Colonic mucosa (tissue), 4 donors: Measurements from ENCODE around the gene SHISA9. TPM values are rescaled to one million over a fixed set of nuclear protein-coding genes. Genes with fewer than 3 reads are reported as not detected.

ENCODE experiments used
- DNase-seq: peaks from one replicate; pipeline ENCODE4 v3.0.0-alpha.2; 2020
- H3K27ac ChIP-seq: fragments of 200-600 bp; one replicate; pipeline ENCODE4 v1.8.0; 2021
- H3K27me3 ChIP-seq: fragments of 200-600 bp; one replicate; pipeline ENCODE4 v1.8.0; 2021
- H3K36me3 ChIP-seq: fragments of 200-600 bp; one replicate; pipeline ENCODE4 v1.8.0; 2021
- H3K4me1 ChIP-seq: fragments of 200-600 bp; one replicate; pipeline ENCODE4 v1.8.0; 2021; ENCODE audit warnings: mild to moderate bottlenecking
- H3K4me3 ChIP-seq: fragments of 200-600 bp; one replicate; pipeline ENCODE4 v1.8.0; 2021
- H3K9ac ChIP-seq, 2 donors: one replicate each; pipeline ENCODE4 v1.7.0; 2013; ENCODE audit warnings: control low read depth in 2 of 2, low read depth in 2 of 2, low read length in 2 of 2
- H3K9me3 ChIP-seq: fragments of 200-600 bp; one replicate; pipeline ENCODE4 v1.8.0; 2021
- intact Hi-C: fragments of 100-400 bp; cut with DNase I; formaldehyde crosslinking; loops from one replicate; pipeline ENCODE4 v1.14.1; 2022
- total RNA-seq, 2 donors: library from RNA; stranded (reverse); fragmentation: NEBNext Ultra II Directional in 1 of 2; extraction: Animal tissue kit (Norgen Biotek cat#: 25700) in 1 of 2; gene quantifications; one replicate each; pipeline ENCODE4 v1.2.1, GENCODE V29; 2021
- TF ChIP-seq, protein P1 (sequence below): fragments of 200-600 bp; IDR thresholded peaks from one replicate; pipeline ENCODE4 v1.8.0; 2022; ENCODE audit warnings: antibody characterized with exemption, mild to moderate bottlenecking
- donor health status: healthy.
- donor health status: DM: no; HTN: no; CAD: no.
- donor health status: DM: no; HTN: no; CAD: no.

Gene SHISA9
- total RNA-seq, 2 donors from 2014 or later: 0.74 to 1.3 TPM

GRCh38 chr16:13118091-13118490 is 216.7 kb downstream of the SHISA9 start:
- intact Hi-C loops: no loop called here
- Histone ChIP-seq H3K4me3 (no peak overlapping the region), H3K4me1 (no peaks in the 10 kb centered on the region), H3K9me3 (no peaks in the 10 kb centered on the region), H3K36me3 (no peaks in the 10 kb centered on the region), H3K27me3 (no peaks in the 10 kb centered on the region), H3K9ac (no peak overlapping the region), H3K27ac (no peak overlapping the region)
- no peak for DNase-seq
- TF ChIP-seq, protein P1, sequence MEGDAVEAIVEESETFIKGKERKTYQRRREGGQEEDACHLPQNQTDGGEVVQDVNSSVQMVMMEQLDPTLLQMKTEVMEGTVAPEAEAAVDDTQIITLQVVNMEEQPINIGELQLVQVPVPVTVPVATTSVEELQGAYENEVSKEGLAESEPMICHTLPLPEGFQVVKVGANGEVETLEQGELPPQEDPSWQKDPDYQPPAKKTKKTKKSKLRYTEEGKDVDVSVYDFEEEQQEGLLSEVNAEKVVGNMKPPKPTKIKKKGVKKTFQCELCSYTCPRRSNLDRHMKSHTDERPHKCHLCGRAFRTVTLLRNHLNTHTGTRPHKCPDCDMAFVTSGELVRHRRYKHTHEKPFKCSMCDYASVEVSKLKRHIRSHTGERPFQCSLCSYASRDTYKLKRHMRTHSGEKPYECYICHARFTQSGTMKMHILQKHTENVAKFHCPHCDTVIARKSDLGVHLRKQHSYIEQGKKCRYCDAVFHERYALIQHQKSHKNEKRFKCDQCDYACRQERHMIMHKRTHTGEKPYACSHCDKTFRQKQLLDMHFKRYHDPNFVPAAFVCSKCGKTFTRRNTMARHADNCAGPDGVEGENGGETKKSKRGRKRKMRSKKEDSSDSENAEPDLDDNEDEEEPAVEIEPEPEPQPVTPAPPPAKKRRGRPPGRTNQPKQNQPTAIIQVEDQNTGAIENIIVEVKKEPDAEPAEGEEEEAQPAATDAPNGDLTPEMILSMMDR: no peak

- Histone ChIP-seq H3K27ac (no peak overlapping the region), H3K4me1 (no peaks in the 10 kb centered on the region), H3K9ac (no peak overlapping the region), H3K9me3 (no peaks in the 10 kb centered on the region), H3K36me3 (no peaks in the 10 kb centered on the region), H3K4me3 (no peak overlapping the region), H3K27me3 (no peaks in the 10 kb centered on the region)
- DNase-seq: no peak
- intact Hi-C loops: no loop called here
- TF ChIP-seq, protein P1: no peak
Observed at GRCh38 chr16:13120091-13120490, 218.7 kb downstream of the SHISA9 start.

GRCh38 chr16:13120557-13120956 is 219.2 kb downstream of the SHISA9 start:
- DNase-seq: no peak
- Histone ChIP-seq H3K9ac (no peak overlapping the region), H3K27me3 (no peaks in the 10 kb centered on the region), H3K4me3 (no peak overlapping the region), H3K27ac (no peak overlapping the region), H3K4me1 (no peaks in the 10 kb centered on the region), H3K36me3 (no peaks in the 10 kb centered on the region), H3K9me3 (no peaks in the 10 kb centered on the region)
- TF ChIP-seq, protein P1: no peak
- intact Hi-C loops: no loop called here

DNA sequence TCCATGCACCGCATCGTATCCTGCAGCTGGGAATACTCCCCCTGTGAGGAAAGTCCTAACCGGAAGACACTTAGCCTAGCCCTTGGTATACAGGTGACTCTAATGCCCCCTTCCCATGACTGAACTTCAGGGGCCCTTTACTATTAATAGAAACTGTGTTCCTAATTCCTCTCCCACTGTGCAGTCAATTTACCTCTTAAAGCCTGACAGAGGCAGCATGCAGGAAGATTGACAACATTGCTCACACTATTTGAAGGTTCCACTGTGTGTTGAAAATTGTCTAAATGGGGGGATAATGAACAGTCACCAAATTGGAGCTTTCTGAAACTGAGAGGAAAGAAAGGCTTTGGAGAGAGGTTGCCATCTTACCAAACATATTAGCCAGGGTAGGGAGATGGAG is 222.6 kb downstream of the SHISA9 start:
- DNase-seq: no peak
- Histone ChIP-seq H3K27me3 (no peaks in the 10 kb centered on the region), H3K4me3 (no peak overlapping the region), H3K36me3 (no peaks in the 10 kb centered on the region), H3K9ac (no peak overlapping the region), H3K27ac (no peak overlapping the region), H3K9me3 (no peaks in the 10 kb centered on the region), H3K4me1 (no peaks in the 10 kb centered on the region)
- intact Hi-C loops: no loop called here
- TF ChIP-seq, protein P1: no peak

DNA sequence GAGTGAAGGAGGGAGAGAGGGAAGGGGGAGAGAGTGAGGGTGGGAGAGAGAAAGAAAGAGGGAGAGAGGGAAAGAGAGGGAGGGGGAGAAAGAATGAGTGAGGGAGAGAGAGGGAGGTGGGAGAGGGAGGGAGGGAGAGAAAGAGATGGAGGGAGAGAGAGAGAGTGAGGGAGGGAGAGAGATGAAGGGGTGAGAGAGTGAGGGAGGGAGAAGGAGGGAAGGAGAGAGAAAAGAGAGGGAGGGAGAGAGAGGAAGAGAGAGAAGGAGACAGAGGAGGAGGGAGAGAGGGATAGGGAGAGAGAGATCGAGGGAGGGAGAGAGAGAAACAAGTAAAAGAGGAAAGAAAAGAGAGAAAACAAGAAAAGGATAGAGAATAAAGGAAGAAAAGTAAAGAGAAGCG is 225.7 kb downstream of the SHISA9 start:
- intact Hi-C loops: no loop called here
- no peak for DNase-seq
- TF ChIP-seq, protein P1: no peak
- Histone ChIP-seq H3K36me3 (no peaks in the 10 kb centered on the region), H3K27me3 (no peaks in the 10 kb centered on the region), H3K4me1 (no peaks in the 10 kb centered on the region), H3K27ac (no peak overlapping the region), H3K9me3 (no peaks in the 10 kb centered on the region), H3K4me3 (no peak overlapping the region), H3K9ac (no peak overlapping the region)

- no peaks in the 10 kb centered on the region for H3K36me3 ChIP-seq
- no peaks in the 10 kb centered on the region for H3K9me3 ChIP-seq
- no peak for DNase-seq
- H3K4me3 ChIP-seq: no peak overlapping the region
- TF ChIP-seq, protein P1: no peak
- H3K9ac ChIP-seq: no peak overlapping the region
- no peaks in the 10 kb centered on the region for H3K4me1 ChIP-seq
- H3K27ac ChIP-seq: no peak overlapping the region
- H3K27me3 ChIP-seq: no peaks in the 10 kb centered on the region
- intact Hi-C loops: no loop called here
Observed at GRCh38 chr16:13130586-13130985, 229.2 kb downstream of the SHISA9 start.
